Stimulated activated CD8-positive, alpha-beta memory T cell treated with anti-CD3 and anti-CD28 coated beads, Interleukin-12 subunit alpha, Interleukin-12 subunit beta, amount 100 ng/mL, for 24 hours (primary cell): Measurements from ENCODE around the gene WNT11.

ENCODE experiments used
- DNase-seq: peaks from one replicate; pipeline ENCODE4 v3.0.0-alpha.2; 2020; ENCODE audit errors: extremely low read depth

WNT11 gene

DNA sequence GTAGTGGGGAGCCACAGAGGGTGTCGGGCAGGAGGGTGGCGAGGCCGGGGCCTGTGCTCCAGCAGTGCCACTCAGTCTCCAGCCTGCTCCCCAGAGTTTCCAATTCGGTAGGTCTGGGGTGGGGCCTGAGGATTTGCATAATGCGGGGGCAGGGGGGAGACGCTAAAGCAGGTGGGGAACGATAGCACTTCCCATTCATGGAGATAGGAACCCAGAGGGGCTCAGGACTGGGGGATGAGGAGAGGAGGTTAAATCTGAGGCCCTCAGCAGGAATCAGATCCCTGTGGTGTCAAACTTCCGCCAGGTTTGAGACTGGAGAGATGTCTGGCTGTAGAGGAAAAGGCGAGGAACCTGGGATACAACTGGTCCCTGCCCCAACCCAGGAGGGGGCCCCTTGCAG is 29.8 kb downstream of the WNT11 start:
- DNase-seq = no peak

DNA sequence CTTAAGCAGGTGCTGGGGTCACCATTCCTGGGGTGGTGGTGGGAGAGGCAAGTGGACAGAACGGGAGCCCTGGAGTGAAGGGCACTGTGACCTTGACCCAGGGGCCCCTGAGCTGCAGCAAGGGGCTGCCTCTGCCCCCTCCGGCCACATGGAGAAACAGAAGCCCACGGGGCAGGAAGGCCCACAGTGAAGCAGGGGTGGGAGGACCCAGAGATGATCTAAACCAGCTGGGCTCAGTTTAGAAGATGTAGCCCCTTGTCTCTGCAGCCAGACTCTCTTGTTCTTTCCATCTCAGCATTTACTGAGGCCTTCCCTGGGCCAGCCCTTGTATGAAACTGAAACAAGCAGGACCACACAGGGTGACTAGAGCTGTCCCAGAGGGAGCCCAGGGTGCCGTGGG is 30.5 kb downstream of the WNT11 start:
- no peak for DNase-seq

DNA sequence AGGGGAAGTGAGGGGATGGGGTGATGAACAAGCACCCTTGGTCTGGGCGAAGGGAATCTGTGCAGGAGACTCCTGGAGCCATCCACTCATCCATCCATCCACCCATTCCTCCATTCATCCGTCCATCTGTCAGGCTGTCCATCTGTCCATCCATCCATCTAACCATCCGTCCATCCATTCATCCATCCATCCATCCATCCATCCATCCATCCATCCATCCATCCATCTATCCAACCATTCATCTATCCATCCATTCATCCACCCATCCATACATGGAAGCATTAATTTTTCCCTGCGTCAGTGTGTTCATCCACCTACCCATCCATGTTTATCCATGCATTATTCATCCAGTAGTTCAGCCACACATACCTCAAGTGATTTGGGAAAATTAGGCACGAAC is 32.0 kb downstream of the WNT11 start:
- no peak for DNase-seq

DNA sequence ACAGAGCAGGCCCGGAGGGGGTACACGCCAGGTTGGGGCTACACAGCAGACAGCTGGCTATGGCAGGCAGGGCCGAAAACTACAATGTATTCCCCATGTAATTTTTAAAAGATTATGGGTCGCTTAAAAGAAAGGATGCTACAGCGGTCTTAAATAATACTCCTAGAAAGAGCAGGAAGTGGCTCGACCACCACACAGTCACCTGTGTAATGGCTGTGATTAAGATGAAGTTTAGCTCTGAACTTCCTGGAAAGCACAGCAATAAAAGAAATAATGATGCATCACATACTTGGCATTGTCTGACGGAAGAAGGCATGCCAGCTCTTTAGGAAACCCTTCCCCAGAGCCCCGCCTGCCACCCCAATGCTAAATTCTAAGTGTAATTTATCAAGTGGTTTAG is 32.6 kb downstream of the WNT11 start:
- no peak for DNase-seq

DNA sequence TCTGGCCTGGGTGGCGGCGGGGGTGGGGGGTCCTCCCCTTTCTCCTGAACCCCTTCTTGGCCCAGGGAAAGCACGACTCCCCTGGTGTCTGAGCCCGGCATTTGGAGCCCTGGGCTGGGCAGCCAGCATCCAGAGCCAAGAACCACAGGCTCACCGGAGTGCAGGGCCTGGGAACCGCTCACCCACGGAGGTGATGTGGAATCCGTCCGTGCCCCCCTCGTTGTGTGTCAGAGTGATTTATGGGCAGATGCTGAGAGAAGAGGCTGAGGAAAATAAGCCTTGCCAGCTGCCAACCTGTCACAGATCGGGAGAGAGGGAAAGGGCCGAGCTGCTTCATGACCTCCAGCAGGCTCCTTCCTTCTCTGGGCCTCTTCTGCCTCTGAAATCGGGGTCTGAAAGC is 33.7 kb downstream of the WNT11 start:
- no peak for DNase-seq

DNA sequence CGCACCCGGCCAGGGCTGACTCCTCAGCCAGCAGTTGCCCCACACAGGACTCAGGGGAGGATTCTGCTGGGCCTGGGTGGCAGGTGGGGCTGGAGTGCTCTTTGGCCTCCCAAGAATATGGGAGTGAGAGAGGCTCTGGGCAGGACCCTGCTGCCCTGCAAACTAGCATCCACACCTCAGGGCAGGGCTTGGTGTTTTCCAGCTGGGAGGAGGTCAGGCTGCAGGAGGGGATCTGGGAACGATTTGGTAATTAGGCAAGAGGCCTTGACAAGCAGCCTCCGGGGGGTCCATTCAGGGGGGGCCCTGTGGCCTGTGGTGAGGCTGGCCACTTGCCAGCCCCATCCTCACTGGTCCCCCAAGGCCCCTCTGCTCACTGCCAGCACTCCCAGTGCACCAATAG is 35.8 kb downstream of the WNT11 start:
- no peak for DNase-seq

DNA sequence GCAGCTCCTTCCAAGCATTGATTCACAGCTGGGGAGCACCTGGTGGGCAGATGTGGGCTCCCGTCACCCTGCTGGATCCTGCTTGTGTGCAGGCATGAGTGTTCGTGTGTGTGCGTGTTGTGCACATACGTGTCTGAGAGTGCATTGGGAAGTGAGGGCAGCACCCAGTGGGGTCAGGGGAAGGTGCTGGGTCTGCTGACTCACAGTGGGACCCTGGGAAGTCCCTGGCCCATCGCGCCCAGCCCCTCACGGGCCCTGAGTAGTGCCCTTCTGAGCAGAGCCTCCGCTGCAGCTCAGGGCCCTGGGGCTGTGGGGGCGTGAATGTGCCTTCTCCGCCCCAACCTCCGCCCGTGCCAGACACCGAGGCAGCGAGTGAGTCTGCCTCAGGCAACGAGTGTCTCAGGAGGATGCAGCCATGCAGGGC is 36.8 kb downstream of the WNT11 start:
- DNase-seq = no peak

DNA sequence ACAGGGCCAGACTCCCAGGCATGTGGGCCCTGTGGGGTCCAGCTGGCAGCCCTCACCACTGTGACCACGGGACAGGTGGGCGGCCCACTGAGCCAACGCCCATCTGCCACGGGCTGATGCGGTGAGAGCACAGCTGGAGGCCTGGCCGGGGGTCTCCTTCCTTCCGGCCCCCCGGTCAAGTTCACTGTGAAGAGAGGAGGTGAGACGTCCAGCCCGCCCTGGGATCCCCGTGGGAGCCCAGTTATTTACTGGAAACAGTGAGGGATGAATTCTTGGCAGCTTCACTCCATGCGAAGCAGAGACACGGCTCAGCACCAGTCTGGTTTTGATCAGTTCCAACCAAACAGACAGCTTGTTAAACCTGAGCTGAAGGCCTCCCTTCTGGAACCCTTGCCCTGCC is 38.7 kb downstream of the WNT11 start:
- no peak for DNase-seq

DNA sequence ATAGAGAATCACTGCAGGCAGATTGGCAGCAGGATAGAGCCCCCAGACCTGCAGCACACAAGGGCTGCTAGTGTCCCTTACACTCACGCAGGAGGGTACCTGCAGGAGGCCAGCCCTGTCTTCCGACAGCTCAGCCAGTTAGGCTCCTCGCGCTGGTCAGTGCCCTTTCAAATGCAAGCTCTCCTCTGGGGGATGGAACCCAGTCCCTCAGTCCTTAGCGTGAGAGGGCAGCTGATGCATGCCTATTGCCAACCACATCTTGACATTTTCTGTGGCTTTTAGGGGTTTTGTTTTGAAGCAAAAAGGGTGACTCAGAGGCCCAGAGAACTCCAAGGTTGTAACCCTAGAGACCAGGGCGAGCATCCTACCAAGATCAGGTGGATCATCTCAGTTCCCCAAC is 40.0 kb downstream of the WNT11 start:
- DNase-seq = no peak

DNA sequence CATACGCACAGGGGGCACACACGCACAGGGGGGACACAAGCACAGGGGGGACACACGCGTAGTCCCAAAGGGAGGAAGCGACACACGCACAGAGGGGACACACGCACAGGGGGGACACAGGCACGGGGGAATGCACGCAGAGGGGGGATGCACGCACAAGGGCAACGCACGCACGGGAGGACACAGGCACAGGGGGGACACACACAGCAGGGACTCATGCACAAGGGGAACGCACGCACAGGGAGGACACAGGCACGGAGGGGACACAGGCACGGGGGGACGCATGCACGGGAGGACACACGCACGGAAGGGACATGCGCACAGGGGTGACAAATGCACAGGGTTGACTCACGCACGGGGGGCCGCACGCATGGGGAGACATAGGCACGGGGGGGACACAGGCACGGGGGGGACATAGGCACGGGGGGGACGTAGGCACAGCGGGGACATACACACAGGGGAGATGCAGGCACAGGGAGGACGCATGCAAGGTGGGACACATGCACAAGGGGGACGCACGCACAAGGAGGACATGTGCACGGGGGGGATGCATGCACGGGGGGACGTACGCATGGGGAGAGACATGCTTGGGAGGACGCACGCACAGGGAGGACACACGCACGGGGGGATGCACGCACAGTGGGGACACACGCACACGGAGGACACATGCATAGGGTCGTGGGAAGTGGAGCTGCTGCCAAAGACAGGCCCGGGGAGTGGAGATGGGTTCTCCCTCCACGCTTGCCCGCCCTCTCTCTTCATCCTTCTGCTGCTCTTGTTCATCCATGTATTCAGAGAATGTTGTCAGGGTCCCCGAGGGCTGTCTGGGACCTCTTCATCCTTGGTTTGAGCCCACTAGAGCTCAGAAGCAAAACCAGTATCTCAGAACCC is 41.2 kb downstream of the WNT11 start:
- no peak for DNase-seq

DNA sequence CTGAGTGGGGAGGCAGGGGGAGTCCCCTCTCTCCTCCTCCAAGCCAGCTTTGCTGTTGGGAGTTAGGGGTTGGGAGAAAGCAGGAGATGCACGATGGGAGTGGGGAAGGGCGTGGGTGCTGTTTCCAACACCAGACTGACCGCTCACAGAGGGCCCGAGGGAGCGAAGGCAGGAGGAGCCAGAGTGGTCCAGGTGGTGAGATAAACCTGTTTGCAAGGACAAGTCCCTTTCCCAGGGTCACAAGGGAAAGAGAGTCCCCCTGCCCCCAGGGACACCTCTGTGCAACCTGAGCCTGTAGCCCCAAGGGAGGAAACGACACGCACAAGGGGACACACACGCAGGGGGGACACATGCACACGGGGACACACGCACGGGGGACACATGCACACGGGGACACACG is 42.2 kb downstream of the WNT11 start:
- no peak for DNase-seq

DNA sequence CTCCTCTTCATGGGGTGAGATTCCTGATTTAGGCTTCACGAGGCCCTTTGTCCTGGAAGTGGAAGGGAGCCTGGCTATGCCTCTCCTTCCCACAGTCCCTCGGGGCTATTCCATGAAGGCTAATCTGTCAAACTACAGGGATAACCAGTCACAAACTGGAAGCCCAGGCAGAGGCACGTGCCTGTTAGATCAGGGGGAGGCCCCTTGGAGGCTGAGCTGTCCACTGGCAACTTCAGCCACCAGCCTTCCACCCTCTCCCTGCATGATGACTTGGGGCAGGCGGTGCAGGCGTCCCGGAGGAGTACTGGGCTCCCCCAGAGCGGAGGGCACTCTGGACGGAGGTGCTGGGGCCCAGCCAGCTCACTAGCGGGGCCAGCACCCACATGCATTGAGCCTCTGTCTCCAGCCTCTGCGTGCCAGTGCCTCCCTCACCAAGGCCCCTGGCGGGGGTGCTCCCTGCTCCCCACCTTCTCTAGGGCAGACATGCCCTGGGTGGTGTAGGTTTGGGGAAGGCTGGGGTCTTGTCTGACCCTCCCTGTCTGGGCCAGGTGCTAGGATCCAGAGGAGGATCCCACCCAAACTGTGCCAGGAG is 42.9 kb downstream of the WNT11 start:
- DNase-seq = no peak

DNA sequence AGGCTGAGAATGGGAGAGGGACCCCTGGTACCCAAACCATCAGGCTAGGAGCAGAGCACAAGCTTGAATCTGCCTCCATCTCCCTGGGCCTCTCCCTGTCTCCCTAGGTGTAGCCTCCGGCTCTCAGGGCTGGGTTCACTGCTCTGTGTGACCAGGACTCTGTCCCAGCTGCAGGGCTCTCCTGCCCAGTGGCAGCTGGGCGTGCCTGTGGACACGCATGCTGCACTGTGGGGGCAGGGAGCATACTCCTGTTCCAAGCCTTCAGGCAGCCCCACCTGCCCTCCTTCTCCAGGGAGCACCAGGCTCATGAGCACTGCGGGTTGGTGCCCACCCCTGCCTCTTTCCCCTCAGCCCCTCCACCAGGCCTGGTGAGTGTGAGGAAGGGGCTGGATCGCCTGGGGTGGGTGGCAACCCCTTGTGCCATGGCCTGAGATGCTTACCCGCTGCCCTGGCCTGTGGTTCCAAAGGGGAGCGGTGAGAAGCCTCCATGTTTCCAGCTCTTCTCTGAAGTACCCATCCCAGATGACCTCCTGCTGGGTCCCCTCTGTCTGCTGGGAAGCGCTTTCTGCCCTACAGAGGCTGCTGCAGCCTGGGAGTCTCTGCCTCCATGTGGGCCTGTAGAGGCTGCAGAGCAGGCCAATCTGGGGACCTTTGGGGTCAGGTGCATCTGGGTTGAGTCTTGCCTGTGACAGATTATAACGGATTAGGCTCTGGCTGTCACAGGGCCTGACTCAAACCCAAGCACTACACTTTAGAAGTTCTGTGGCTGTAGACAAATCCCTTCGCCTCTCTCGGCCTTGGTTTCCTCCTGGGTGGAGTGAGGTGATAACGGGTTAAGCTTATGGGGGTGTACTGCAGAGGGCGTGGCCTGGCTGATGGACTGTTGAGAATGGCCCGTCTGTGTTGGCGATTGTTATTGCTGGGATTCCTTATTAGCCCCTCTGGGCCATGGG is 43.7 kb downstream of the WNT11 start:
- DNase-seq = no peak

DNA sequence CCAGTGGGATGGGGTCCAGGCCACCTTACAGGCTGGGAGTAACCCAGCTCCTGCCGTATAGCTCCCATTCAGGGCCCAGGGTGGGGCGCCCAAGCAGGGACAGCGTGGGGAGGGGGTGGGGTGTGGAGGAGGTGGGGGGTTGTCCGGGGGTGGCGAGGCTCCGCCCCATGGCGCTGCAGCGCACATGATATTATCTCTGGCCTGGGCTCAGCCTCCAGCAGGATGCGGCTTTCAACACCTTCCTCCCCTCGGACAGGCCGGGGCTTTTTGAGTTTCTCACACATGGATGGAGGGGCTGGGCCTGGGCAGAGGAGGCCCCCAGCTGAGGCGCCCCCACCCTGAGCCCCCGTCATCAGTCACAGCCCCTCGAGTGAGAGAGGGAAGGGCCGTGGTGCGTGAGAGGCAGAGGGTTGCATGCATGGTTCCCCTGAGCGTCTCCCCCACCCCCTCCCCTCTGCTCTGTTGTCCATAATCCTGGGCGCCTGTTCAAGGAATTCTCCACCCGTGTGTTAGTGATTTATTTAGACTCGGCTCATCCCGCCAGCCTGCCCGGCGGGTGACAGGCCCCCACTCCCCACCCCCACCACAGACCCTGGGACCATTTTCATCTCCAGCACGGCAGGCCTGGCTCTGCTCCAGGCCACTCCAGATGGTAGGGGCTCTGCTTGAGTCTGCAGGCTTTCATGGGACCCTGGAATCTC is 44.9 kb downstream of the WNT11 start:
- DNase-seq = no peak

DNA sequence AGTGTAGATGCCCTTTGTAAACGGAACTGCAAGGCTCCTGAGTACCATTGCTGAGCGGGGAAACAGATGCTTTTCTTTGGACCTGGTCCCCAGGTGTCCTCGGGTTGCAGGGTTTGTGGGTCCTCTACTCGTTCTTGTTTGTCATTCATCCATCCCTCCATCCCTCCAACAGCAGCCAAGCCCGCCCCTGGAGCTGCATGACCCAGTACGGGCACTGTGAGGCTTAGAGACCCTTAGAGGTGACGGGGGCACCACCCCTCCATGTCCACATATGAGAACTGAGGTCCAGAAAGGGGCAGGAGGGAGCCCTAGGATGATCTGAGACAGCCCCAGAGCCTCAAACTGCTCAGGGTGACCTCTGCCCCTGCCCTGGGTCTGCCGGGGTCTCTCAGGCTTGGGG is 45.4 kb downstream of the WNT11 start:
- no peak for DNase-seq

DNA sequence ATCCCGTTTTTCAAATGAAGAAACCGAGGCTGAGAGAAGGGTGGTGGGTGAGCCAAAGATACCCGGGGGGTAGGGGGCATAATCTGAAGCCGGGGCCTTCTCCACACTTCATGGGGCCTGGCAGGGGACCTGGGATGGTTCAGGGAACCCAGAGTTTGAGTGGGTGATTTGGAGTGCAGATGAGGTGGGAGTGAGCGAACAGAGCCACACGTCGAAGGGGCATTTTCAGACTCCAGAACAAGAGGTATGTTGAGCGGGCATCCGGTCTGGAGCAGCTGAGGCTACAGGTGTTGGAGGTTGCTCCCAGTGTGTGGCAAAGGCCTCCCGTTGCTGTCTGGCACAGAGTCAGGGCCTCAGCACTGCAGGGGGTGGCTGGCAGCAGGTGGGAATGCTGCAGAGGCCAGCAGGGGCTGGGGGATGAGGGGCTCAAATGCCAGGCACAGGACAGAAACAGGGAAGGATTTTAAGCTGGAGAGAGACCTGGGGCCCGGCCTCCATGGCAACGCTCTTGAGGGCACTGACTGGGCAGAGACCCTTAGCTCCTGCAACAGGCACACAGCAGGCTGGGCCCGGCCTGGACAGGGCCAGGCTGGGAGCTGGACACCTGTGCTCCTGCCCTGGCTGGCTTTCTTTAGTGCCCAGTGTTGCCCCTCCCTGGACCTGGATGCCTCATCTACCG is 46.2 kb downstream of the WNT11 start:
- DNase-seq = no peak

DNA sequence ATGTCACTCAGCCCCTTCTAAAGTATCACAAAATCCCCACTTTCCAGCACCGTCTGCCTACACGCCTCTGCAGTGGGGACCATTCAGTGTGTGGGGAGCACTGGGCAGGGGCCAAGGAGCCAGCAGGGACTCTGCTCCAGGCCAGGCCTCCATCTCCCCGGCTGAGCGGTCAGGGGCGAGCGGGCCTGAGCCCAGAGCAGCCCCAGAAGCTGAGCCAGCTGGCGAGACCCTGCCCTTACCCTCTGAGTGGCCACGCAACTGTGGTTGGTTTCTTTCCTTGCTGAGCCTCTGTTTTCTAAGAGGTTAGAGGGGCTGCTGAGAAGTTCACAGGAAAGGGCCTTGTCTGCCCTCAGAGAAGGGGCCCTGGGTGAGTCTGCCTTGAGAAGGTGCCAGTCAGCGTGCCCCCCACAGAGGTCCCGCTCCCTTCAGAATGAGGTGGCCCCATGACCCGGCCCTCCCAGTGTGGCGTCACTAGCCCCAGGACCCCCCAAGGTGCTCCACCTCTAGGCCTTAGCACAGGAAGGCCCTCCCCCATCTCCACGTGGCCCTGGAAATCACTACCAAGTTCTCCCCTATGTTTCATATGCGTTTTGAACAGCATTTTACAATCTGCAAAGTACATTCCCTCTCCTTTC is 46.9 kb downstream of the WNT11 start:
- DNase-seq = no peak

DNA sequence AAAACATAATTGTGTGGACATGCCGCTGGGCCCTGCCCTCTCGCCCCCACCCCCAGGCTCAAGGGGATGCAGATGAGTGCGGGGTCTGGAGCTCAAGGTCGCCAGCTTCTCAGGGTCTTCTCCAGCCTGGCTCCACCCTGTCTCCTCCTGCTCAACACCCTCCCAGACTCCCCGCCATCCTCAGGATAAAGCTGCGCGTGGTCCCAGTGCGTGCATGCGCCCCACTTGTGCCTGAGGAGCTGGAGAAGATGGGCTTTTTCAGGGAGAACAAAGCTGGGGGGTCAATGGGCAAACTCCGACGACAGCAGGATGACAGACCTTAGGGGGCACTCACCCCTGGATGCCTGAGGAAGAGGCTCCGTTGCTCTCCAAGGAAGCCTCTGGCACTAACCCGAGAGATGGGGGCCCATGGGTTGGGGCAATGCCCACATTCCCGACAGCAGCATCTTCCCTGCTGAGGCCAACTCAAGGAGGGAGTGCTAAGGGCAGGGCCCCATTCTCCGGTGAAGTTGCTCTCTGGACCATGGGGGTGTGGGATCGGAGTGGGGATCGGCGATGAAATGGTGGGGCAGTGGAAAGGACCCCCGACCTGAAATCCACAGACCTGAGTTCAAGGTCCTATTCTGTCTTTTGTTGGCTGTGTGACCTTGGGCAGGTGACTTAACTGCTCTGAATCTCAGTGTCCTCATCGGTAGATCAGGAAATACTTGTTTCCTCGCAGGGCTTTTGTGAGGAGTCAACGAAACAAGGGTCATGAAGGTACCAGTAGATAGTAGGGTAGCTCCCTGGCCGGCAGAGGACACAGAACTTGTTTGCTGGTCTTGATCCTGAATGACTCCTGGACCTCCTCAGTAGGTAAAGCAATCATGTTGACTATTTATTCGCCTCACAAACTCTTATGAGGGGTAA is 47.7 kb downstream of the WNT11 start:
- DNase-seq = no peak

DNA sequence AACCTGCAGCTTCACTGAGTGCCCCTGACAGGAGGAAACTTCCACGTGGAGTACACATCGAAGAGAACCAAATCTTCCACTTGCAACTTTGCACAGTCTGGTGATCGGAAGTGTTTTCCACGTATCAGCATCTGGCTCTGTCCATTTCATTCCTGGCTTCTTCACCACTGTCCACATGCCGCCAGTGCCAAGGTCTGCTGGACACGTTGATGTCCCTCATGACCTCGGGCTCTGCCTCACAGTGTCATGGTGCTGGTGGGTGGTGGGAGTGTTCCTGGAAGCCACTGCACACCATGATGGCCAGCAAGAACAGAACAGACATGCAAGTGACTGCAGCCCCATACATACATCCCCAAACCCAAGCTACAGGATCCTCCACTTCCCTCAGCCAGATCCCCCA is 48.4 kb downstream of the WNT11 start:
- no peak for DNase-seq

DNA sequence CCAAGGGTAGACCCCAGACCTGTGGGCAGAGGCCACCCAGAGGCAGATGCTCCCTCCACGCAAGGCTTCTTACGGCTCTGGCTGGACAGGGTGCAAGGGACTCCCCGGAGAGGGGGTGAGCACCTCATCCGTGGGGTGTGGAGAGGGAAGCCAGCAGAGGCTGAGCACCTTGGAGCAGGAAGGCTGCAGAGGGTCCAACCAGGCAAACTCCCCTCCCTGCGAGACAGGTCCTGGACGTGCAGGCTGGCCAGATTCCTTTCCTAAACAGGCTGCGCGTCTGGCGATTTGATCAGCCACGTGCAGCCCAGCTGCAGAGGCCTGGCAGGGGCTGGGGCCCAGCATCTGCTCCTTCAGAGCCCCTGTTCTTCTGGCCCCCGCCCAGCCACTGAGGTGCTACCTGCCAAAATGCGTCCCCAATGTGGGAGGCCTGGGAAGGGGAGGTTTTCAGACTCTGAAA is 49.3 kb downstream of the WNT11 start:
- no peak for DNase-seq
